ENCODE data around the gene APLP2. TPM values are rescaled to one million over a fixed set of nuclear protein-coding genes. Genes with fewer than 3 reads are reported as not detected.

Gene APLP2
- total RNA-seq, 2 donors from 2014 or later: 31.2 to 34.0 TPM

- Mint-ChIP-seq H3K27ac (peak overlapping the region; percentile 84), H3K4me3 (peak overlapping the region; percentile 90), H3K9me3 (no peaks in the 10 kb centered on the region), H3K36me3 (ENCODE audit: low read depth) (peaks cover 10% of the 10 kb centered on the region), H3K27me3 (peaks cover 13% of the 10 kb centered on the region), H3K4me1 (peaks cover 22% of the 10 kb centered on the region)
- peak; percentile 64 for ATAC-seq (replicated peaks)
These were observed 572 bp upstream of the APLP2 start for GRCh38 chr11:130068986-130069658.

- Mint-ChIP-seq H3K9me3 (no peaks in the 10 kb centered on the region), H3K4me3 (peak overlapping the region; percentile 90), H3K4me1 (peaks cover 22% of the 10 kb centered on the region), H3K36me3 (ENCODE audit: low read depth) (peaks cover 10% of the 10 kb centered on the region), H3K27me3 (peaks cover 6% of the 10 kb centered on the region), H3K27ac (peak overlapping the region; percentile 84)
- ATAC-seq (replicated peaks): peak; percentile 32
These were observed 583 bp downstream of the APLP2 start for GRCh38 chr11:130070109-130070845.

- Mint-ChIP-seq H3K27ac (peak overlapping the region; percentile 2), H3K4me1 (peaks cover 22% of the 10 kb centered on the region), H3K27me3 (peaks cover 6% of the 10 kb centered on the region), H3K4me3 (peak overlapping the region; percentile 78), H3K9me3 (no peaks in the 10 kb centered on the region), H3K36me3 (ENCODE audit: low read depth) (peaks cover 10% of the 10 kb centered on the region)
- no peak for ATAC-seq (replicated peaks)
These were observed 1.1 kb downstream of the APLP2 start for GRCh38 chr11:130070846-130071200.

- ATAC-seq (replicated peaks): no peak
- Mint-ChIP-seq H3K4me1 (peaks cover 22% of the 10 kb centered on the region), H3K27me3 (peaks cover 6% of the 10 kb centered on the region), H3K27ac (peak overlapping the region; percentile 2), H3K9me3 (no peaks in the 10 kb centered on the region), H3K4me3 (peak overlapping the region; percentile 78), H3K36me3 (ENCODE audit: low read depth) (peaks cover 10% of the 10 kb centered on the region)
These were observed 1.6 kb downstream of the APLP2 start for GRCh38 chr11:130071211-130071712.

- Mint-ChIP-seq H3K27me3 (peaks cover 6% of the 10 kb centered on the region), H3K9me3 (no peaks in the 10 kb centered on the region), H3K4me1 (peaks cover 16% of the 10 kb centered on the region), H3K36me3 (ENCODE audit: low read depth) (peaks cover 1% of the 10 kb centered on the region), H3K4me3 (no peak overlapping the region), H3K27ac (no peak overlapping the region)
- ATAC-seq (replicated peaks): no peak
These were observed 5.0 kb downstream of the APLP2 start for GRCh38 chr11:130074736-130075135.

- ATAC-seq (replicated peaks): no peak
- Mint-ChIP-seq H3K27ac (no peak overlapping the region), H3K4me1 (peaks cover 4% of the 10 kb centered on the region), H3K36me3 (ENCODE audit: low read depth) (no peaks in the 10 kb centered on the region), H3K27me3 (no peaks in the 10 kb centered on the region), H3K4me3 (no peak overlapping the region), H3K9me3 (no peaks in the 10 kb centered on the region)
These were observed 7.2 kb downstream of the APLP2 start for GRCh38 chr11:130076778-130077481.

GRCh38 chr11:130077671-130078070 lies 8.0 kb downstream of the APLP2 start:
- Mint-ChIP-seq H3K27me3 (no peaks in the 10 kb centered on the region), H3K36me3 (ENCODE audit: low read depth) (no peaks in the 10 kb centered on the region), H3K4me3 (no peak overlapping the region), H3K4me1 (no peaks in the 10 kb centered on the region), H3K27ac (no peak overlapping the region), H3K9me3 (no peaks in the 10 kb centered on the region)
- no peak for ATAC-seq (replicated peaks)

GRCh38 chr11:130078080-130078479 lies 8.4 kb downstream of the APLP2 start:
- H3K27me3 Mint-ChIP-seq: no peaks in the 10 kb centered on the region
- H3K9me3 Mint-ChIP-seq: no peaks in the 10 kb centered on the region
- no peak overlapping the region for H3K27ac Mint-ChIP-seq
- H3K4me3 Mint-ChIP-seq: no peak overlapping the region
- no peaks in the 10 kb centered on the region for H3K4me1 Mint-ChIP-seq
- no peaks in the 10 kb centered on the region for H3K36me3 Mint-ChIP-seq (ENCODE audit: low read depth)
- no peak for ATAC-seq (replicated peaks)

GRCh38 chr11:130085671-130086290 lies 16.1 kb downstream of the APLP2 start:
- peaks cover 4% of the 10 kb centered on the region for H3K4me1 Mint-ChIP-seq
- H3K27ac Mint-ChIP-seq: no peak overlapping the region
- H3K36me3 Mint-ChIP-seq (ENCODE audit: low read depth): no peaks in the 10 kb centered on the region
- no peaks in the 10 kb centered on the region for H3K9me3 Mint-ChIP-seq
- H3K4me3 Mint-ChIP-seq: no peak overlapping the region
- no peak for ATAC-seq (replicated peaks)
- H3K27me3 Mint-ChIP-seq: no peaks in the 10 kb centered on the region

- H3K27ac Mint-ChIP-seq: no peak overlapping the region
- no peaks in the 10 kb centered on the region for H3K27me3 Mint-ChIP-seq
- H3K4me3 Mint-ChIP-seq: no peak overlapping the region
- H3K36me3 Mint-ChIP-seq (ENCODE audit: low read depth): no peaks in the 10 kb centered on the region
- no peak for ATAC-seq (replicated peaks)
- peaks cover 4% of the 10 kb centered on the region for H3K4me1 Mint-ChIP-seq
- H3K9me3 Mint-ChIP-seq: no peaks in the 10 kb centered on the region
These were observed 17.0 kb downstream of the APLP2 start for GRCh38 chr11:130086669-130087068.

GRCh38 chr11:130087294-130087926 lies 17.7 kb downstream of the APLP2 start:
- no peaks in the 10 kb centered on the region for H3K9me3 Mint-ChIP-seq
- no peak overlapping the region for H3K4me3 Mint-ChIP-seq
- H3K27ac Mint-ChIP-seq: no peak overlapping the region
- H3K4me1 Mint-ChIP-seq: peaks cover 4% of the 10 kb centered on the region
- no peak for ATAC-seq (replicated peaks)
- H3K36me3 Mint-ChIP-seq (ENCODE audit: low read depth): no peaks in the 10 kb centered on the region
- no peaks in the 10 kb centered on the region for H3K27me3 Mint-ChIP-seq

GRCh38 chr11:130088217-130088616 lies 18.5 kb downstream of the APLP2 start:
- Mint-ChIP-seq H3K9me3 (no peaks in the 10 kb centered on the region), H3K36me3 (ENCODE audit: low read depth) (no peaks in the 10 kb centered on the region), H3K27ac (no peak overlapping the region), H3K4me1 (peaks cover 4% of the 10 kb centered on the region), H3K4me3 (no peak overlapping the region), H3K27me3 (no peaks in the 10 kb centered on the region)
- no peak for ATAC-seq (replicated peaks)

- H3K36me3 Mint-ChIP-seq (ENCODE audit: low read depth): no peaks in the 10 kb centered on the region
These were observed 19.4 kb downstream of the APLP2 start for GRCh38 chr11:130088919-130089673.

More at GRCh38 chr11:130088919-130089673, 19.4 kb downstream of the APLP2 start:
- Mint-ChIP-seq H3K27me3 (no peaks in the 10 kb centered on the region), H3K9me3 (no peaks in the 10 kb centered on the region), H3K4me1 (peaks cover 4% of the 10 kb centered on the region), H3K4me3 (no peak overlapping the region), H3K27ac (no peak overlapping the region)
- no peak for ATAC-seq (replicated peaks)
